GM08714 (cell line): ENCODE results near the gene APC.

Experiments used
- H3K4me3 ChIP-seq: fragments of 200-500 bp; sonication (Bioruptor generic); 2 replicates; pipeline ENCODE4 v1.5.1; 2014; ENCODE audit warnings: mild to moderate bottlenecking, low read length, inconsistent platforms
- ZNF274 ChIP-seq: IDR thresholded peaks from 2 replicates; pipeline ENCODE4 v1.6.1; 2012; ENCODE audit warnings: mild to moderate bottlenecking, low read depth, low read length

The APC gene

DNA sequence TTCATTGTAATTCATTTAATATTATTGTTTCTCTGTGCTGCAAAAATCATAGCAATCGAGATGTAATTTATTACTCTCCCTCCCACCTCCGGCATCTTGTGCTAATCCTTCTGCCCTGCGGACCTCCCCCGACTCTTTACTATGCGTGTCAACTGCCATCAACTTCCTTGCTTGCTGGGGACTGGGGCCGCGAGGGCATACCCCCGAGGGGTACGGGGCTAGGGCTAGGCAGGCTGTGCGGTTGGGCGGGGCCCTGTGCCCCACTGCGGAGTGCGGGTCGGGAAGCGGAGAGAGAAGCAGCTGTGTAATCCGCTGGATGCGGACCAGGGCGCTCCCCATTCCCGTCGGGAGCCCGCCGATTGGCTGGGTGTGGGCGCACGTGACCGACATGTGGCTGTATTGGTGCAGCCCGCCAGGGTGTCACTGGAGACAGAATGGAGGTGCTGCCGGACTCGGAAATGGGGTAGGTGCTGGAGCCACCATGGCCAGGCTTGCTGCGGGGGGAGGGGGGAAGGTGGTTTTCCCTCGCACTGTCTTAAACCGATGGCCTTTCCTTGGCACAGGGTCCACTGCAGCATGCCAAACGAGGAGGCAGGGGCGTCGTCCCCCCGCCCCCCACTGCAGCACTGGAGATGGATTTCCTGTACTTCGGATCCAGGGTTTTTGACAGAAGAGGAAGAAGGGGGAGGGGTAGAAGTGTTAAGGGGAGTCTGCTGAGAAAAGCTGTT, at the start of gene APC:
Gene APC, plus strand, starts transcription at position 423 of the 728 bp plus-strand sequence. CDS start 17,006 bp downstream, outside the sequence.
- TF ChIP-seq ZNF274: no peak
- peak within 1 kb of the TSS; percentile 75 for H3K4me3 ChIP-seq

DNA sequence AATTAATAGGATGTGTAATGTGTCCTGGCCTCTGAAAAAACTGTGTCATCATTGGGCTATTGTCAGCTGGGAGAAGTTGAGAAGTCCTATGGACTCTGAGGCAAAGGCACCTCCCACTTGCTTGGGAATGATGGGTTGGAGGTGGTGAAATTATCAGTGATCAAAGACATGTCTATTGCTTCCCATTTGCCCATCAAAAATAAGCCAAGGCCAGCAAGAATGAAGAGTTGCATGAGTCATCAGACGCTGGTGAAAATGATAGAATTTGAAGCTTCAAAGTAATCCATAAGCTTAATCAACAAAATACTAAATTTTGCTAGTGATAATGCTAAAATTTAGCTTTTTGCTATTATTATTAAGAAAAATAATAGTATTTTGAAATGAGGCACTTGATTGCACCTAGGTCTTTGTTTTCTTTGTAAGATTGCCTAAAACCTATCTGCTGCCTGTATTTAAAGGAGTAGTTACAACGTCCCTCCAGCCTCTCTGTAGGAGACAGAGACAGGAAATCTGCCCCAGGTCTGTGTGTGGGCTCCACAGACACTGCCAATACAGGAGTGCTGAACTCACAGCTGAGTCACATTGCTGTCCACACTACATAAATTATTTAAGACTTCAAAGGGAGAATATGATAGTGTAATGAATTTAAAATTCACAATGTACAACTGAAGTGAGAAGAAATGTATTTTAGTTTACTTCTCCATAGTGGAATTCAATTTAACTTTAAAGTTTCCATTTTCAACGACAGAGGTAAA, 48.4 kb upstream of the APC start:
- no peak for TF ChIP-seq ZNF274
- H3K4me3 ChIP-seq: no peak overlapping the region

DNA sequence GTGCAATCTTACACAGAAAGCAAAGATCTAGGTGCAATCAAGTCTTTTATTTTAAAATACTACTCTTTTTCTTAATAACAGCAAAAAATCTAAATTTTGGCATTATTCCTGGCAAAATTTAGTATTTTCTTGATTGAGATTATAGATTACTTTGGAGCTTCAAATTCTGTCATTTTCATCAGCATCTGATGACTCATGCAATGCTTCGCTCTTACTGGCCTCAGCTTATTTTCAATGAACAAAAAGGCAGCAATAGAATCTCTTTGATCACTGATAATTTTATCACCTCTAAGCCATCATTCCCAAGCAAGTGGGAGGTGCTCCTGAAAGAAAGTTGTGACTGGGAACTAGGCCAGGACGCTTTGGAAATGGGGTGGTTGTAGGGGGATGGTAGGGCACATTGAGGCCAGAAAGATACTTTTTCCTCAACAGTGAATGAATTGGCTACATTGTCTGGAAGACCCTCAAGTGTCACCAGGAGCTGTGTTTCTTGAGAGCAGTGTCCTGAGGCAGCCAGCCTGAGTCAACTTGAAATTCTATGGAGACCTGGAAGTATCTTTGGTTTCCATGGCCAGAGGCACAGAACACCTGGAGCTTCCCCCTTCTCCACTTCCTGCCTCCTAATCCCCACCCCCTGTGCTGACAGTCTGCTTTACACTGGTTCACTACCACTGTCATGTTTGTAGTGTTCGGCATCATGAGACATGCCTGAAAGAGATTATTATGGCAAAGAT, 46.9 kb upstream of the APC start:
- TF ChIP-seq ZNF274: no peak
- no peak overlapping the region for H3K4me3 ChIP-seq

DNA sequence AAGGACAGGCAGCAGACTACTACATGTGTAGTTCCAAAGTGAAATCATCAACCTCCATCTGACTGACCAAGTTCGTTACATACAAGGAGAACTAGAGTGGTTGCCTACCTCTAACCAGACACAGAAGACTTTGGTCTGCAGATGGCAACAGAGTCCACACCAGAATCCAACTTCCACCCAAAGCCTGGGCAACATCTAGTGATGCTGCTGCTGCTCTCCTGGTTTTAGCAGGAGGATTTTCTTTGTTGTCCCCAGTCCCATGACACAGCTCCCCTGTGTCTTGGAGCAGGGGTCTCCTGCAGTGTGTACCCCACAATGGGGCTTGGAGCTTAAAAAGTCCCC, 46.4 kb upstream of the APC start:
- TF ChIP-seq ZNF274: no peak
- no peak overlapping the region for H3K4me3 ChIP-seq

GRCh38 chr5:112691758-112692157, 45.9 kb upstream of the APC start:
- no peak for TF ChIP-seq ZNF274

DNA sequence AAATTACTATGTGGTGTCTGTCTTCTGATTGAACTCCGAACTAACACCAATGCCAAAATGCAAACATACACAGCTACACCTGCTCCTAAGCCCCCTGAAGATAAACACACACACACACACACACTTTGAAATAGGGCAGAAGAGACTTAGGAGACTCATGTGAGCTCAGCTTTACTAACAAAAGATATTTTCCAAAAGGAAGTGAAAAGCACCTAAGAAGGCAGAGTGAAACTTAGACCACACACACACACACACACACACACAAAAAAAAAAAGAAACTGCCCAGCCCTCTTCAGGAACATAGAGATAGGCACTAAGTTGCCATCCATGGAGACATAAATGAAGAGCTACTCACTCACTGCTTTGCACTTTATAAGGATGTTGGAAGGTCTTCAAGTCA, 45.2 kb upstream of the APC start:
- H3K4me3 ChIP-seq: no peak overlapping the region
- TF ChIP-seq ZNF274: no peak

More at GRCh38 chr5:112691758-112692157, 45.9 kb upstream of the APC start:
- no peak overlapping the region for H3K4me3 ChIP-seq

DNA sequence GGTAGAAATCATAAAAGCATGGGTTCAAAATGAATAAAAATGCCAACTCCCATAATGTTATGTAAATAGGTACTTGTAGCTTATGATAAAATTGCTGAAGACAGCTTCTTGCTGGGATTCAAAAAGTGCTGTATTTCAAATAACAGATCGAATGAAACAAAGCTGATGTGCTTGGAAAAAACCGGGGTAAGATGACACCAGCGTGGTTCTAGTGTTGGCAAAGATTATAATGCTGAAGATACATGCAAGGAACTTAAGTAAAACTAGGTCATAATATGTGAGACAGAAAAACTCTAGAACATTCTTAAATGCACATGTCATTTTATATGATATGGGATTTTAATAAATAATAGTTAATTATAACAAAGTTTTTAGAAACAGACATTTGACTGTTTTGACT, 44.4 kb upstream of the APC start:
- no peak for TF ChIP-seq ZNF274
- H3K4me3 ChIP-seq: no peak overlapping the region

GRCh38 chr5:112694853-112695709, 42.6 kb upstream of the APC start:
- no peak for TF ChIP-seq ZNF274
- H3K4me3 ChIP-seq: no peak overlapping the region

GRCh38 chr5:112696786-112697185, 40.9 kb upstream of the APC start:
- H3K4me3 ChIP-seq: no peak overlapping the region
- no peak for TF ChIP-seq ZNF274

DNA sequence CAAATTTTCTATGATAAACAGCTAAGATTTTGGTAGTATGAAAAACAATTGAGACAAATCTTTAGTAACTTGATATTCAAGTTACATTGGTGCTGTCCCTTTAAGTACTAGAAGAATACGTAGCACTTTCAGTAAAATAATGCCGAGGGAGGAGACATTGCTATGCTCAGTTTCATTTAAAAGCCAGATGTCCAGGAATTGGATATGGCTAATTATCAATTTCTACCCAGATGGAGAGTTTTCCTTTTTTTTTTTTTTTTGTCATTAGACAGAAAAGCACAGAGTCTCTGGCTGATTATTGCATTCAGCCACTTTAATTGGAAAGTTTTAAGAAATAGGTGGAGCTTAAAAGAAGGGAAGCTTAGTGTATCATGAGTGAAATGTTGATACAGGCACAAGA, 40.4 kb upstream of the APC start:
- H3K4me3 ChIP-seq: no peak overlapping the region

DNA sequence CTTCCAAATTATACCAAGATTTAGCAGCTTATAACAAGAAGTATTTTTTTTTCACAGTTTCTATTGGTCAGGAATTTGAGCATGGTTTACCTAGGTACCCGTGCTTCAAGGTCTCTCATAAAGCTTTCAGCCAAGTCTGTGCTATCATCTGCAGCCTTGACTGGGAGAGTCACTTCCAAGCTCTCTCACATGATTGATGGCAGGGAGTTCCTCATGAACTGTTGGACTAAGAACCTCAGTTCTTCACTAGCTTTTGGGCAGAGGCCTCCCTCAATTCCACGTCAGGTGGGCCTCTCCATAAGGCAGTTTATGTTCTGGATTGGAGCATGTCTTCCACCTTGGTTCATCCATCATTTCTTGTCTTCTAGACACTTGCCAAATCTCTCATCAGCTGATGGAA, 39.9 kb upstream of the APC start:
- TF ChIP-seq ZNF274: no peak
- no peak overlapping the region for H3K4me3 ChIP-seq

More for the DNA sequence above, 40.4 kb upstream of the APC start:
- TF ChIP-seq ZNF274: no peak

DNA sequence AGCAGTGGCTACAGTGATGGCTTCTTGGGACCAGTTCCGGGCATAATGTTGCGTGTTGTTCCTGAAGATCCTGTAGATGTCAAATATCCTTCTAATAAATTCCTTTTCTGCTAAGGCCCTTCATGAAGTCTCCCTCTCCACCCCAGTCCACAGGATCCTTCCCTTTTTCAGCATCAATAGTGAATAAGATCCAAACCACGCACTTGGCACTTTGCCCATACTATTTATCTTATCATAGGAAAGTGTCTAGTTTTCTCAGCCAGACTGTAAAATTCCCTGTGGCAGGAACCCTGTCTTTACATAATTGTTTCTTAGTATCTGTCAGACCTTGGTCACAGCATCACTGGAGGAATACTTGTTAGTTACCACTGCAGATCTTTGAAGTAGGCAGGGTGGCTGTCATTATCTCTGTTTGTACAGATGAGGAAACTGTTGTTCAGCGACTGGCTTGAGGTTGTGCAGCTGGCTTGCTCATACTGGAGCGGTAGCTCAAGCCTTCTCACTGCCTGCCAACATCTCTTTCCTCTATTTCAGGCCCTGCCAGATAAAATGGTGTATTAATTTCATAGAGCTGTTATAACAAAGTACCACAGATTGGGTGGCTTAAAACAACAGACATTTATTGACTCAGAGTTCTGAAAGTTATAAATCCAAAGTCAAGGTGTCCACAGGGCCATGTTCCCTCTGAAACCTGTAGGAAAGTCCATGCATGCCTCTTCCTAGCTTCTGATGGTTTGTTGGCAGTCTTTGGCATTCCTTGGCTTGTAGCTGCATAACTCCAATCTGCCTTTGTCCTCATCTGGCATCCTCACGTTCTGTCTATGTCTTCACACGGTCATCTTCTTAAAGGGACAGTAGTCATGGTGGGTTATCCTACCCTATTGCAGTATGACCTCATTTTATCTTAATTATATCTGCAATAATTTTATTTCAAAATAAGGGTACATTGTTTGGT, 33.5 kb upstream of the APC start:
- no peak overlapping the region for H3K4me3 ChIP-seq
- TF ChIP-seq ZNF274: no peak
